Fibroblast of skin of abdomen (primary cell): ENCODE measurements around the gene MGMT.

Experiments used
- DNase-seq: peaks from one replicate; pipeline ENCODE4 v3.0.0-alpha.2; 2013

Gene MGMT

DNA sequence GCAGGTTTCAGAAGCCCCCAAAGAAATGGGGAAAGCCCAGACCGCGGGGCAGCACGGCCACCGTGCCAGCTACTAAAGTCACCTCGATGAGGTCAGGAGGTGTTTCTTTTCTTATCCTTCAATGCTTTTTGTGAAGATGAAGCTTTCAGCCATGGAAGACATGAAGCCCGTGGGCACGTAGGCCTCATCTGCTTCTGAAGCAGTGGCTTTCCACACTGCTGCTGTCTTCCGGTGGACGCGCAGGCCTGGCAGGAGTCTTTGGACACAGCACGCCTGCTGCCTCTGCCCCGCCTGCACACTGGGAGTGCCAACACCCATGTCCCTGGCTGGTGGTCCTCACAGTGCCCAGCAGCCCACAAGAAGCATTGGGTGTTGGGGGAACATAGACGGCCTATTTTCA is 311.5 kb downstream of the MGMT start:
- no peak for DNase-seq

DNA sequence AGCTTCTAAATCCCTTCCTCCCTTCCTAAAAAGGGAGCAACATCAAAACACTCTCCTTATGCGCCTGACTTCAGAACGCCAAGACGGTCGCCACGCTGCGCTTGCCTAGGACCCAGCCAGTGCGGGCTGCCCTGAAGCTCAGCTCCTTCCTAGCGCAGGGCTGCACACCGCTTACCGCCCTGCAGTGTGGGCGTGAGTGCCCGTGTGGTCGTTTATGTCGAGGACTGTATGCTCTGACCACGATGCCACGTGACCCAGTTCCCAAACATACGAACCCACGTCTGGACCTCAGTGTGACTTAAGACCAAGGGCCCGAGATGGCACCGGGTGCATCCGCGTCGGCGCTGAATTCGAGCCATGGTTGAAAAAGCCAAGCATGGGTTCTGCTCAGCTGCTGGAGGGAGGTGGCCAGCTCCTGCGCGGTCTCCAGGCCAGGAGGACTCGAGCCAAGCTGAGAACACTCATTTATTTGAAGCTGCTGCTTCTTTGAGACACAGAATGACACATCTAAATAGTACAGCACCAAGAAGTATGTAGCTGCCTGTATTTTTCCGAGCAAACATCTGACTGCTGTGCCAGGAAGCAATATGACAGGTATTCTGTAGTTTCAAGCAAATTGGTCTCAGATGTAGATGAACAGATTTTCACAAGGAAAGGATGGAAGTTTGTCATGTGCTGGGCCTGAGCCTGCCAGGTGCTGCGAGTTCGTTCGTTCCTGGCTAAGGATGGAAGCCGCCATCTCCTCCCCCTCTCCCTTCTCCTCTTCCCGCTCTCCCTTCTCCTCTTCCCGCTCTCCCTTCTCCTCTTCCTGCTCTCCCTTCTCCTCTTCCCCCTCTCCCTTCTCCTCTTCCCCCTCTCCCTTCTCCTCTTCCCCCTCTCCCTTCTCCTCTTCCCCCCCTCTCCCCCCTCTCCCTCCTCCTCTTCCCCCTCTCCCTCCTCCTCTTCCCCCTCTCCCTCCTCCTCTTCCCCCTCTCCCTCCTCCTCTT is 312.4 kb downstream of the MGMT start:
- no peak for DNase-seq

DNA sequence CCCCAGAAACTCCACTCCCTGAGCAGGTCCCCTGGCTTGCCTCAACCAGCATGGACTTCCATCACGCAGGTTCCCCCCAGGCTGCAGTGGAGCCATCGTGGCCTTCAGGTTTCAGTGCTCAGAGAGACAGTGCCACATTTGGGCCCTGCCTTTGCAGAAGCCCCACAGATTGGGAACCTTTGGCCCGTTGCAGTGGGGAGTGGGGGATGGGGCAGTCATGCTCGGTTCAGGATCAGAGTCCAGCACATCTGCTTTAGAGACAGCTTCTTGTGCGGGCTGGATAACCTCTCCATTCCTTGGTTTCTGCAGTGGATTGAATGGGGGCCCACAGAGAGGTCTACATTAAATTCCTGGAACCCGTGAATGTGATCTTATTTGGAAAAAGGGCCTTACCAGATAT is 313.2 kb downstream of the MGMT start:
- no peak for DNase-seq

DNA sequence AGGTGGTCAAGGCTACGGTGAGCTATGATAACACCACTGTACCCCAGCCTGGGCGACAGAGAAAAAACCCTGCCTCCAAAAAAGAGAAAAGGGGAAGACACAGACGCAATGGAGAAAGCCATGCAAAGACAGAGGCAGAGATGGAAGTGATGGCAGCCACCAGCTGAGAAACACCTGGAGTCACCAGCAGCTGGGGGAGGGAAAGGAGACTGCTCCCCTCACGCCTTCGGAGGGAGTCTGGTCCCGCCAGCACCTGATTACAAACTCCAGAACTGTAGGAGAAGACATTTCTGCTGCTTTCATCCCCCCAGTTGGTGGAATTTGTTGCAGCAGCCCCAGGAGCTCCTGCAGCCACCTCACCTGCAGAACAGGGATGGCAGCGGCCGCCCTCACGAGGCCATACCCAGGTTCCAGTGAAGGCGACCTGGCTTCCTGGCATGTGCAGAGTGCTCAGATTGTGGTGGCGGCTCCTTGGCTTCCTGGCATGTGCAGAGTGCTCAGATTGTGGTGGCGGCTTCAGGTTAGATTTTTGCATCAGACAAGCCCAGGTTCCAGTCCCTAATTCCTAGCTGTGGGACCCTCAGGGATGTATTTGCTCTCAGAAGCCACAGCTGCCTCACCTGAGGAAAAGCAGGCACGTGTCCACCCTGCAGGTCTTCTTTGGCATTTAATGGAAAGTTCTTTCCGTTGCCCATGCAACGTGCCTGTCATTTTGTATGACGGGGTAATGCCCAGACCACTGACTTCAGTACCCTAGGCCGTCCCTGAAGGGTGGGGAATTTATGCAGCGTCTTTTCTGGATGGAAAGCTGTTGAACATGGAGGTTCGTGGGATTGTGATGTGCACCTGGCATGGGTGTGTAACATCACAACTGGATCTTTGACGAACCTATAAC is 314.1 kb downstream of the MGMT start:
- no peak for DNase-seq

DNA sequence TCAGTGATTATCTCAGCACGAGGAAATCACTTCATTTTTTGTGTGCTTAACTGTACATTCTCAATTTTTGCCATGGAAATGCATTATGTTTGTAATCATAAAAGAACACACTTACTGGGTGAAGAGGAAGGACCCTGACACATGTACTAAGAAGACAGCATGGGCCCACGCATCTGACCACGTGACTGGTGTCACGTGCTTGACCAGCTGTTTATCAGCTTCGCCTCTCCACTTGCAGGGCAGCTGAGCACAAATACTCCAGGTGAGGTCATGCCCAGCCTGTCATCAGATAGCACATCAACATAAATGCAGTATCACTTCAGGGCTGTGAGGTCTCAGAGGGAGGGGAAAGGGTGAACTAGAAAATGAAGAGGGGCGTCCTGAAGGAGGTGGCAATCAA is 317.2 kb downstream of the MGMT start:
- no peak for DNase-seq

DNA sequence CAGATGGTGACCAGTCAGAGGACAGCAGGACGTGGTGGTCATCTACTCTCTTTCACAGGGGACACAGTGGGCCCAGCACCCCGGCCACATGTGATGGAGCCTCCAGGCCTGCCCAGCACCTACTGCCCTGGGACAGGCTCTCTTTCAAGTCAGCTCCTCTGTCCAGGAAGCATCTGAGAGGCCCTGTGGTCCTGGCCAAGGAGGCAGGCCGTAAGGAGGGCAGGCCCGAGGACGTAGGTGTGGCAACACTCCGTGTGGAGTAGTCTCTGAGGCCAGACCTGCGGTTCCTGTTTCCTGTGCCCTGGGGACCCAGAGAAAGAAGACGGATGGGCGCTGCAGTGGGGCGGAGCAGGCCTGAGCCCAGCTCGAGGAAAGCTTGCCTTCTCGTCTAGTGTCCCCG is 317.9 kb downstream of the MGMT start:
- no peak for DNase-seq

DNA sequence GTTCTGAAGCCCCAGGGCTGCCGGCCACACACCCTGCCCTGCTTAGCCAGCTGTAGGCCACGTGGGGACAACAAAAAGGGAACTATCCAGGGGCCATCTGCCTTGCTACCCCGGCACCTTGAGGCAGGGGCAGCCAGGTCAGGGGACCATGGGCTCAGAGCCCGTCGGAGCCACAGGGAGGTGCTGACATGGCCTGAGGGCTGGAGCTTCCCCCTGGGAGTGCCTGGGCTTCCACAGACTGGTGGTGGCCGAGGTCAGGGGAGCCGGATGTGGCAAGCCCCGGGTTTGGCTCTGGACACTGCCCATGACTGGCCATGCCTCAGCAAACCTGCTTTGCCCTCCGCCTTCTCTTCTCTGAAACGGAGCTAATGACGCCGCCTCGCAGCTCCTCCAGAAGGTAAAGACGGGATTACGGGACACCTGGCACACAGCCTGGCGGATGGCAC is 318.5 kb downstream of the MGMT start:
- no peak for DNase-seq

DNA sequence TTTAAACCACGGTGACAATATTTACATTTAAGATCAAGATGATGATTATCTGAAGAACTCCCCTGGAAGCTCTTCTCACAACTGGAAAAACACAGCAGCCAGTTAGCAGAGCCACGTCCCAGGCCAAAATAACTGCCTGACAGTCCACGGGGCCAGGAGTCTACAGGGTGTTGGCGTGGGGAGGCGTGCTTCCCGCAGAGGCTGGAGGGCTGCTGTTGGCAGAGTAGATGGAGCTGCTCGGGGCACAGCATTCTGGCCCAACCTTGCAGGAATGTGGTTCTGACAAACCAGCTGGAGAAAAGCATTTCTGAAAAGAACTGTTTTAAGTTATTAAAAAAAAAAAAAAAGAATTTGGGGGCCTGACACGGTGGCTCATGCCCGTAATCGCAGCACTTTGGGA is 319.2 kb downstream of the MGMT start:
- no peak for DNase-seq

DNA sequence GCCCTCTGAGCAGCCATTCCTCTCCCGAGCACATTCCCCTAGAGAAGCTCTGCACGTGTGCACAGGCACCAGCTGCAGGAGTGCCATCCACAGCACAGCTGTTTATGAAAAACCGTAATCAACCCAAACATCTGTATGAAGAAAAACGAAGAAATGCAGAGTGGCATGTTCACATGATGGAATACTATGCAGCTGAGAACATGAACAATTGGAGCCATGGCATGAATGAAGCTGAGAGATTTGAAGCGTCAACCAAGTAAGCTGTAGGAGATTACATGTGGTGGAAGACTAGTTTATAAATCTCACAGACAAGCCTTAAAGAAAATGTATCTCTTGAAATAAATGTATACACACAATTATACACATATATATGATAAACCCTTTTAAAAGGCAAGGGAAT is 320.5 kb downstream of the MGMT start:
- DNase-seq: no peak

DNA sequence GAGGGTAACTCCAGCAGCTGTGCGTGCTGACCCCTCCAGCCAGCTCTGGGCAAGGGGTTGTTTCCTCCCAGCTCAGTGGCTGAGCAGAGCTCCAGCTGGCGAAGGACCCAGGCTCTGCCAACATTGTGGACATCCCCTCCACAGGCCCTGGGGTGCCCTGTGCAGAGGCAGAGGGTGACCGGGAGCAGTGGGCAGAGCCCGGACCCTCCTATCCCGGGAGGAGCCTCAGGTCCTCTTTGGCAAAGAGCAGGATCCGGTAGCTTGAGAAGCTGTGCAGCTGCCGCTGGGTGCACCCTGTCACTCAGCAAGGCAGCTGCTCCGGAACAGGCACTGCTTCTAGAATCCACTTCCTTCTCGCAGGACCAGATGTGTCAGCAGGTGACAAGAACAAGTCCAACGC is 321.2 kb downstream of the MGMT start:
- no peak for DNase-seq

DNA sequence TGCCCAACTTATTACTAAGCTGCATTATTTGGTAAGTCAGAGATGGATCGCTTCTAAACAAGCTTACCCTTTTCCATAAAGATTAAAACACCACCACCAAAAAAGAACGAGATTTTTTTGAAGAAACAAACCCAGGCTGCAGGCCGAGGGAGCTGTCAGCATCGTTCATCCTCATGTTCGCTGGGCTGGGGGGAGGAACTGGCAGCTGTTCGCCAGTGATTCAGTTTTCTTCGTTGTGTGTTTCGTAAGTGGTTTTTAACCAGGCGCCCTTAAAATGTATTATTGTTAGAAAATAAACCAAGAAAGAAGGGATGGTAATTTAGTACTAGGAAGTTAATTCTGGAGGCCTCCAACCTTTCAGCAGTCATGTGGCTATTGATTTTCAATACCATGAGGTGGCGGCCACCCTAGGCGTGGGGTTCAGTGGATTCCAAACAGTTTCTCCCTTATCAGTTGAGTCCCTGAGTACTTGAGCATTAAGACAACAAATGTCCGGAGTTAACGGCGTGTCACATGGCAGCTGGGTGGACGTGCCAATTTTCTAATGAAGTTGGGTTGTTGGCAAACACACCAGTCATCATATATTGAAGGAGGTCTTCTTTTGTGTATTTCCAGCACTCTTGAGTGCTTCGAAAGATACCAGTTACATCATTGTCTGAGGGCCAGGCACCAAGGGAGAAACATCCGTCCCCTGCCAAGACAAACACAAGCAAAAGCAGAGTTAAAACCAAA is 323.8 kb downstream of the MGMT start:
- DNase-seq: no peak

DNA sequence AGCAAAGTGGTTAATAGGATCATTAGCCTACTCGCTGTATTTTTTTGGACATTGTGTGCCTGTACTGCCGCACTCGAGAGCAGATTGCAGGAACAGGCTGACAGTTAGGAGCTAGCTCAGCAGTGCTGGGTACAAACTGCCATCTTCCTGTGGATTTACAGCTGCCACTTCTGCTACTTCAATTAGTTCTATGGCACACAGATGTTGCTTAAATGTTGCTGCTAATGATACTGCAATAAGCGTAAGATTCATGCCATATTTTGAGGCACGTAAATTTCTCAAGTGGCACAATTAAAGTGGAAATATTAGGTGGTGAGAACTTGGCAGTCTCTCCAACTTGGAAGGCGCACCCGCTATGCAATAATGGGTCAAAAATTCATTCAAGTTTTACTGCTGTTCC is 325.1 kb downstream of the MGMT start:
- no peak for DNase-seq

DNA sequence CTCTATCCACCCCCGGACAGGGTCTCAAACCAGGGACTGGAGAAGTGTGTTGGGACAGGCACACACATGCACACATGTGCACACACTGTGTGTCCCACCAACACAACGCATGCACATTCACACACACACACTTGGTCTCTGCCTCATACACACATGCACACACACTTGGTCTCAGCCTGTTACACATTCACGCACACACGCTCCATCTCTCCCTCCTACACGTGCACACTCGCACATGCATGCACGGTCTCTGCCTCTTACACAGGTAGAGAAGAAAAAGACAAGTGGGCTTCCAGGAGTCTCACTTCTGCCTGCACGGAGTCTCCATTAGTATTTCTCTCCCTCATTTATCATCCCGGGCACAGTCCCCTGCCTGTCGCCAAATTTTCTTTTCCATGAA is 325.8 kb downstream of the MGMT start:
- no peak for DNase-seq

DNA sequence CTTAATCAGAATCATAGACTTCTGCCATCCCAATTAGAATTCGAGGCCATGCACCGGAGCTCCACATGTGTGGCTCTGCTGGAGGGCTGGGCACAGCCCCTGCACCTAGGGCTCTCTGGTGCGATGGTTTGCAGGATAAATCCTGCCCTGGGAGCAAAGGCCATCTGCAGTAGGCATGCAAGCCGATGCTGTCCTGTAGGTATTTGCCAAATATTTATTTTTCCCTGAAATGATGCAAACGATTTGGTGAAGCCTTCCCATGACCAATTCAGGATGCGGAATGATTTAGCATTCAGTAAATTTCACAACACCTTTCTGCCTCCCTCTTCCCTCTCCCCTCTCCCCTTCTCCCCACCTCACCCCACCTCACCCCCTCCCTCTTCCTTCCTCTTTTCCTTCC is 326.4 kb downstream of the MGMT start:
- DNase-seq: no peak

DNA sequence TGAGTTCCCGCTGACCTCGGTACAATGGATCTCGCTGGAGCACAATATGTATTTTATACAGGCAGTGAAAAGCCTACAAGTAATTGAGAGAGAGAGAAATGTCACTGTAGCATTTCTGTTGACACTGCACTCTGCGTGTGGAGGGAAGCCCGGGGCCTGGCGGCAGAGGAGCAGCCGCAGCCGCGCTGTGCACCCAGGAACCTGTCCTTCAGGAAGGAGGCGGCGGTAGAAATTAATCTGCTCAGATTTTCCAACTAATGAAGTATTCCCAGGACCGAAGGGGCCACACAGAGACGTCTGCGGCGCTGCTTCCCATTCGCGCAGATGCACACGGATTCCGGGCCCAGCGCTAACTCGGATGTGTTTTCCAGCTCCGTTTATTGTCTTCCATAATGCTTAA is 327.0 kb downstream of the MGMT start:
- no peak for DNase-seq

DNA sequence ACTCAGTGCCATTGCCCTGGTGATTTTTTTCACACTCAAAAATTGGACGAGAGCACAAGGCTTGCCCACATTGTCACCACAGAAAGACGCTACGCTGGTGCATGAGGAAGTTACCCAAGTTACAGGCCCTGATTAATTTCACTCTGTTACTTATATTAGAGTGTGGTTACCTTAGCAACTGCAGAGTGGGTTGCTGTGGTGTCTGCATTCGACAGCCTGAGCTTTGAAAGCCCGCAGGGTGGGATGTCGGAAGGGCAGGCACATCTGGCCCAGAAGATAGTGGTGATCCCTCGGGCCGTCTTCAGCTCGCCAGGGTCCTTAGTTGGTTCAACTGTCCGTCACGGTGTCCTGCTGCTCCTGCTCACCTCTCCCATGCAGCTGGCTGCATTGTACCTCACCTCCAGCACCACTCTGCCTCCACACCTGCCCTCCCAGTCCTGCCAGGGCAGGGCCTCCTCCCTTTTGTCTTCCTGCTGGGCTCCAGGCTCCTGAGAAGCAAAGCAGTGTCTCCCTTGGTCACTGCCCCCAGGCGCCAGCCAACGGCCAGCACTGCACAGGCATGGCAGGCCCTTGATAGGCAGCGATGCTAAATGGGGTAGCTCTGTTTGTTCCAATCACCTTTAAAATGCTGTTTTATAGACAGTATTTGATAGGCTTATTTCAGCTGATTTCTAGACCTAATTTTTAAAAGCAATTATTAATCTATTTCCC is 329.8 kb downstream of the MGMT start:
- DNase-seq: no peak

DNA sequence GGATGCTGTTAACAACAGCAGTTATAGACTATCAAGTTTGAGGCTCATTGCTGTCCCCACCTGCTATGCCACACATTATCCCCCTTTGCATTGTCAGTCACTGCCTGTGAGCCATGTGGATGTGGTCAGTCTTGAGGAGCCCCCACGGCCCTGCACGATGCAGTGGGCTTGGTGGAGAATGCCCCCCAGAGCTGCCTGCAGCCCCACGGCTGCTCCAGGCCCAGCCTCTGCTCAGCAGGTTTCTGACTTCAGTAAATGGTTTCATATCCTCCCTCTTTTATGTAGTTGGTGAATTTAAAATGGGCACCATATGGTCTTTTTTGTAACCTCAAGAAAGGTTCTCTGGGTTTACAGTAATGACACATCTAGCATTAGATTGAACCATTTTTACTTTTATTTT is 332.9 kb downstream of the MGMT start:
- DNase-seq: no peak

DNA sequence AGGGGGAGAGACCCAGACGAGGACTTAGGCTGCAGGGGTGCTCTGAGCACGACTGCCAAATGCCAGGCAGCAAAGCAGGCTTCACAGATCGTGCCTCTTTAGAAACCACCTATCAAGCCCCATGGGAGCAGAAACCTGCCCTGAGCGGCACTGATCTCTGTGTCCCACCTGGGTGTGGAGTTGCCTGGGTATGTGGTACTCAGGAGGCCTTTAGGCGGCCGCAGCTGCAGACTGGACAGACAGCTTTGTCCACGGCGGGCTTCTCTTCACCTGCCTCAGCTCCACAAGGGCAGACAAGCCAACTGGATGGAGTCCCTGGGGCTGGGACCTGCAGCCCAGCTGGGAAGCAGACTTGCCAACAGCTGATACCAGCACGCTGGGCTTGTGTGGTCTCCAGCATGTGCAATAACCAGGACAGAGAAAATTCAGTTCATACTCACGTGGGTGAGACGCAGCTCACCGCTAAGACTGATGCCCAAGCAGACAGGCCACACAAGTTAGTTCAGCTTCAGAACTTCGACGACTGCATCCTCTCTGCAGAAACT is 333.8 kb downstream of the MGMT start:
- DNase-seq: no peak

DNA sequence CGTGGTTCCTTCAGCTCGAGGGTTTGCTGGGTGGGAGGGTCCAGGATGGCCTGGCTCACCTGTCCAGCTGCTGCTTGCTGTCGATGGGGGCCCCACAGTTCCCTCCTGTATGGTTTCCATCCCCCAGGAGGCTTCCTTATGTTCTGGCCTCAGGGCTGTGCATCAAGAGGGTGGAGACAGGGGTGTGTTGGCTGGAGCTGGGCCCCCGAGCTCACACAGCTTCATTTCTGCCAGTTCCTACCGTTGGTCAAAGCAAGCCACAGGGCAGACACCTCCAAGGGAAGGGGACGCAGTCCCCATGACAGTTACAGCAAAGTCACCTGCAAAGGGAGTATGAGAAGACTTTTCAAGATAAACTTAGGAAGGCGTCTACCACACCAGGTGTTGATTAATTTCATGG is 340.2 kb downstream of the MGMT start:
- DNase-seq: no peak

DNA sequence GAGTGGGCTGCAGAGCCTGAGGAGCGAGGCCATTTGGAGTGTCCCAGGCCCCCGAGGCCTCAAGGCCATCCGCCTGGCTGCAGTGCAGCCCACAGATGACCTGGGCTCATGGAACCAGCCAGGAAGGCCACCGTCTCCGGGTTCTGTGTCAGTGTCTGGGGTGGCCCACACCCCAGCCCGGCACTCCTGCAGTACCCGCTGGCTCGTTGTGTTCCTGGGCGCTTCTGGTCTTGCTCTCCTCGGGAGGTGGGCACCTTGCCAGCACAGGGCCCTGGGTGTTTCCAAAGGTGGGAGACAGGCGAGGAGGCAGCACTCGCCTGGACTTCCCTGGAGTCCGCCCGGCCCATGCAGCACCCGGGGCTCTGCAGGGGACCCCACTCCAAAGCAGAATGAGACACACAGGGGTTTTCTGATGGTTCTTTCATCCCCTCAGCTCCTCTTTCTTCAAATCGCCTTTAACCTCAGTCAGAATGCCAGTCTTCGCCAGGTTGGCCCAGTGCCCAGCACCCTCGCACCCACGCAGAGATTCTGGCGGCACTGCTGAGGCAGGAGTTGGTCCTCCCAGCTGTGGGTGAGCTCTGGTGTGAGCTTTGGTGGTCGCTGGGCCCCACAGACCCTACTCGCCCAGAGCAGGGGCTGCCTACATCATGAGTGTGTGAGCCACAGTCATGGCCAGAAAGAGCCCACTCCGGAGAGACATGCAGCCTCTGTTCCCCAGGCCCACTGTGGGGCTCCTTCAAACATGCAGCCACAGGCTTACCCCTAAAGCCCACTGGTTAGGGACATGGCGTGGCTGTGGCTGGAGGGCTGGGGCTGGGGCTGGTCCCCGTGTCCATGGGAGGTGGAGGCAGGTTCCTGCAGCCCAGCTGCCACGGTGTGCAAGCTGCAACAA is 341.3 kb downstream of the MGMT start:
- DNase-seq: no peak

DNA sequence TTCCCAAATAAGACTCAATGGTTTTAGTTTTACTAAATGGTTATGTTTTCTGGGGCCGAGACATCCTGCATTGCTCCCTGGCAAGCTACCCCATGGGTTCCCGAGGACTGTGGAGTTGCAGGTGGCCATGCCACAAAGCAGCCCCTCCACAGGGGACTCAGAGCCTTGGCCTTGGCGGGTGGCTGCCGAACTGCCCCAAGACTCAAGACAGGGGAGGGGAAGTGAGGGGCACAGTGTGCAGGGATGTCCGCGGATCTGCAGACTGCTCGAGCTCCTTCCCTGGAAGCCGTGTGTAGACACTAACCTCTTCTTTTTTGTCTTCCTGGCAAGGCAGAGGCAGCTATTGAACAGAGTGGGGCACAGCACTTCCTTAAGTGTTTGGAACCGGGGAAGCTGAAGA is 342.4 kb downstream of the MGMT start:
- DNase-seq: no peak
